Non-pigmented ciliary epithelial cell (primary cell): ENCODE measurements around the gene SETD2.

Experiments
- DNase-seq: peaks from one replicate; pipeline ENCODE4 v3.0.0-alpha.2; 2010; ENCODE audit warnings: low read depth

SETD2 gene

GRCh38 chr3:46984591-46985459 is 179.1 kb downstream of the SETD2 start:
- no peak for DNase-seq

- DNase-seq = no peak
Observed at GRCh38 chr3:46982546-46982945, 181.4 kb downstream of the SETD2 start.

DNA sequence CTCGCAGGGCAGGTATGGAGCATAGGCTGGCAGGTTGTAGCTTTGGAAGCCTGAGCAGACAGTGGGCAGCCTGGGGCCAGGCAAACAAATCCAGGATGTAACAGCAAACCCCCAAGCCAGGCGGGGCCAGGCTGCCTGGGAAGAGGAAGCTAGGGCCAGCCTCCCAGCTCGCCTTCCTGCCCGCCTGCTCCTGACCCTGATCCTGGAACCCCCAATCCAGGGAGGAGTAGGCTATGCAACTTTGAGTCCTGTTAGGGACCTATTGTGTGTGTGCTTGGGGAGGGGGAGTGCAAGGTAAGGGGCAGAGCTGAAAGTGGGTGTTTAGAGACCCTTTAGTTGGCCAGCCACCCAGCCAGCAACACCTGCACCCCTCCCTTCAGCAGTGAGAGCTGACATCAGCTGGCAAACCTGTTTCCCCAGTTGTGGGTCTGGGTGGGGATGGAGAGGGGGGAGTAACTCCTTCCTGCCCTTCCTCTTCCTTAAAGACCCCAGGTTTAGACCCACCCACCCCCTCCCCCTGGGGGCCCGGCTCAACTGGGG is 181.9 kb downstream of the SETD2 start:
- no peak for DNase-seq

DNA sequence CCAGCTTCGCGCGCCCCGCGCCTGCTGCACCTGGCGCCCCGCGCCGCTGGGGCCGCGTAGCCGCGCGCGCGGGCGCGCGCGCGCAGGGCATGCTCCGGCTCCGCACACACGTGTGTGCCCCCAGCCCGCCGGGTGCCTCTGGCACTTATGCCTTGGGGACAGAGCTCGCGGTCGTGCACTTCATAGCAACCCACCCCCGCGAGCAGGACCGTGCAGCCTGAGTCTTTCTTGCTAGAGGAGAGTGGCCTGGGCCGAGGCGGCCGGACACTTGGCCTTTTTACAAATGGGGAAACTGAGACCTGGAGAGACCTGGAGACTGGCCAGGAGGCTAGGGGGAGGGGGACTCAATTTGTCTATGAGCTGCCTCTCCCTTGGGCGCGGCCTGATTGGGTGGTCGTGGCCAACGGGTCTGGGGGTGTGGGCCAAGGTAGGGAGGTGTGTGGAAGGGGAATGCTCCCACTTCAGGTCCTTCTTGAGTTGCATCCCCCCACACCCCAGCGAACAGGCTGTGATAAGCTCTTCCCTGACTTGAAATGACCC is 183.9 kb downstream of the SETD2 start:
- DNase-seq = no peak

DNA sequence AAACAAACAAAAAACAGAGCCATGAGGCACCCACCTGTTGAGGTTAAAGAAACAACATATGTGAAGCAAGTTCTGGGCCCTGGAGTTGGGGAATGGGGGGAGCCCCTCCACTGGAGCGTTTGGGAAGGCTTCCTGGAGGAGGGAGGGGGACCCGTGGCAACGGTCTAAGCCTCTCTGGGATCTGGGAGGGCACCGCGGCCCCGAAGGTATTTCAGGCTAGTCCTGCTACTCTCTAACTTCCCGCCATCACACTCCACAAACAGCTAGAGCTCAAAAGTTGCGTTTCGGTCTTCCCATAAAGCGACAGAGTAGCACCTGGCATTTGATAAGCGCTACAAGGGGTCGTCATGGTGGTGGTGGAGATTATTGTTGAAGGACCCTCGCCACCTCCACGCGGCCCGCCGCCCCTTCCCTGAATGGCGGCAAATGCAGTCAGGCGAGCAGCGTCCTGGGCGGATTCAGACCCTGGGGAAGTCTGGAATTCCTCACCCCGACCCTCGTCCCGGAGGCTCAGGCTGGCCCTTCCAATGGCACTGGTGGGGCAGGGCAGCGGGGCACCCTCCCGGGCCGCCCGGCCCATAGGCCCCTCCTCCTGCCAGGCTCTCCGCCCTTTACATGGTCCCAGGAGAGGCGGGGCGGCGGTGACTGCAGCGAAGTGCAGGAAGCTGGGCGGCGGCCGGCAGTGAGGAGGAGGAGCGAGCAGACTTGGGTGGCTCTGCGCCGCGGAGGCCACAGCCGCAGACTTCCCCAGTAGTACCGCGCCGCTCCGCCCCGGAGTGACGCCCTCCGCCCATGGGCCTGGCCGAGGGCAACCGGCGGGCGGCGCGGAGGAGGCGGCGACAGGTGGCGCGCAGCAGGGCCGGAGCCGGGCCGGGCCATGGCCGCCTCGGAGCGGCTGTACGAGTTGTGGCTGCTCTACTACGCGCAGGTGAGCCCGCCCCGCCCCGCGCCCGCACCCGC is 184.6 kb downstream of the SETD2 start, which contains the start of gene NBEAL2:
NBEAL2 (plus strand) TSS at position 682 of the 960 bp plus-strand sequence; CDS start at position 878, 196 bp downstream.
- peak; percentile 32 for DNase-seq

DNA sequence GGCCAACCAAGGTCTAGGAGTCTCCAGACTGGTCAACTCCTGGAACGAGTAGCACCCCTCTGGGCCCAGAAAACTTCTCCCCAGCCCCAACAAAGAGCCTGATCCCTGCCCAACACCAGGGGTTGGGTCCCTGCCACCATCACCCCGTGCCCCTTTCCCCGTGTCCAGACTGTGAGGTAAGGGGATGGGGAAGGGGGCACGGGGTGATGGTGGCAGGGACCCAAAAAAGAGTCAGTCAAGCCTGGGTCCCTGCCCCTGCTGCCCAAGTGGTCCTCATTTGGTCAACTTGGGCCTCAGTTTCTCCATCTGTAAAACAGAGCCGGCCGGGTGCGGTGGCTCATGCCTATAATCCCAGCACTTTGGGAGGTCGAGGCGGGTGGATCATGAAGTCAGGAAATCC is 185.5 kb downstream of the SETD2 start:
- DNase-seq = no peak

DNA sequence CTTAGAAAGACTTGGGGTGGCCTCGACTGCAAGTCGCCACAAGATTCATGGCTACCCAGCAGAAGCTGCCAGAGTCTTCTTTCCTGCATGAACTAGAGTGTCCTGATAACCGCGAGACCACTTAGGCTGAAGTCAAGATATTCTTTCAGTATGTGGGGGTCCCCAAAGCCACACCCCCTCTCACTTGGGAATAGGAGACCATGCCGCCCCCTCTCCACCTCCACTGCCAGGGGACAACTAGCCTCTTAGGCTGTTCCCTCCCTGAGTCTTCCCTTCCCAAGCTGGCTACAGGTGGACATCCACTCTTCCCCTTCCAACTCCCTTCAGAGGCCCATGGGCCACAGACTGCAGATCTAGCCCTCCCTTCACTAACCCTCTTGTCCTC is 186.1 kb downstream of the SETD2 start:
- DNase-seq = no peak

GRCh38 chr3:46976326-46977190 is 187.4 kb downstream of the SETD2 start, which contains the start of gene CCDC12:
Gene CCDC12 (minus strand): TSS chr3:46976745. CDS start chr3:46976732, 13 bp downstream.
- peak; percentile 97 for DNase-seq

- DNase-seq = no peak
Observed at GRCh38 chr3:46974421-46975171, 189.3 kb downstream of the SETD2 start.

DNA sequence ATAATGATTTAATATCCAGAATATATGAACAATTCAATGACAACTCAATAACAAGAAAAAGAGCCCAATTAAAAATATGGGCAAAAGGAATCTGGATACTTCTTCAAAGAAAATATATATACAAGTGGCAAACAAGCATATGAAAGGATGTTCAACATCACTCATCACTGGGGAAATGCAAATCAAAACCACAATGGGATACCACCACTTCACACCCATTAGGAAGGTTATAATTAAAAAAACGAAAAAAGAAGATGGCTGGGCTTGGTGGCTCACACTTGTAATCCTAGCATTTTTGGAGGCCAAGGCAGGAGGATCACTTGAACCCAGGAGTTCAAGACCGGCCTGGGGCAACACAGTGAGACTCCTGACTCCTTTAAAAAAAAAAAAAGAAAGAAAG is 191.5 kb downstream of the SETD2 start:
- no peak for DNase-seq

- DNase-seq = no peak
Observed at GRCh38 chr3:46971742-46972141, 192.2 kb downstream of the SETD2 start.

DNA sequence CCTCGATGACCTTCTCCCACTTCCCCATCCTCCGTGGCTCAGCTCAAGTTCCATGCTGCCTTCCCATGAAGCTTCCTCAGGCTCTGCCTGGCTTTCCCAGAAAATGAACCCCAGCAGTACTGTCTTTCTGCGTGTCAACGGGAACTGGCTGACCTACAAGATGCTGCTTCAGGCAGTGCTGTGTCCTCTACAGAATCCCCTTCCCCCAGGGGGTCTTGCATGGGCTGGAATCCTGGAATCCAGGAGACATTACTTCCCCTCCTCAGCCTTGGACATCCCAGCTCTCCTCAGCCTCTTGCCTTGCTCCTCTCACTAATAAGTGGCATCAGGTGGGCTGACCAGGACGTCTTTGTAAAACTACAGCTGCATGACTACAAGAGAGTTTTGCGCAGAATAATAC is 192.8 kb downstream of the SETD2 start:
- no peak for DNase-seq

DNA sequence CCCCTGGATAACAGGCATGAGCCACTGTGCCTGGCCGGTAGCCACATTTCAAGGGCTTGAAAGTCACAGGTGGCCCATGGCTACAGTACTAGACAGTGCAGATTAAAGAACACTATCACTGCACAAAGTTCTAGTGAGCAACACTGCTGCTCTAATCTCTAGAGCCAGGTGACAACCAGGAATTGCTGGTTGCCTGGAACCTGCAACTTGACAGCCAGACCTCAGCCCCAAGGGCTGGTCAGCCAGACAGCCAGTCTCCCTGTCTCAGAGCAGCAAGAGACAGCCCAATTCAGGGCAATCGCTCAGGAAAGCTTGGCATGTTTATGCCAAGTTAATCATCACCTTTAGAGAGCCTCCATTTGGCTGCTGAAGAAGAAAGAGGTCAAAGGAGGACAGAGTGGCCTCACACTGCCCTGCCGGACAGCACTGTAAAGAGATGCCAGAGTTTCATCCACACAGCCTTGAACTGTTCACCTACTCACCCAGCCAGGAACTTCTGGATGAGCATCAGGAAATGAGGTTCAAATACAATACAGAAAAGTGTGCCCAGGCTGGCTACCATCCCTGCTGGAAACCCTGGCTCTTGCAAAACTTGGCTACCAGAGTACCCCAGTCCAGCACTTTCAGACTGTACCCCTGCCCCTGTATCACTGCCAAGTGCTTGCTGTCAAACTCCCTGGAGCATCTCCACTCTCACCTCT is 193.4 kb downstream of the SETD2 start:
- DNase-seq = no peak

DNA sequence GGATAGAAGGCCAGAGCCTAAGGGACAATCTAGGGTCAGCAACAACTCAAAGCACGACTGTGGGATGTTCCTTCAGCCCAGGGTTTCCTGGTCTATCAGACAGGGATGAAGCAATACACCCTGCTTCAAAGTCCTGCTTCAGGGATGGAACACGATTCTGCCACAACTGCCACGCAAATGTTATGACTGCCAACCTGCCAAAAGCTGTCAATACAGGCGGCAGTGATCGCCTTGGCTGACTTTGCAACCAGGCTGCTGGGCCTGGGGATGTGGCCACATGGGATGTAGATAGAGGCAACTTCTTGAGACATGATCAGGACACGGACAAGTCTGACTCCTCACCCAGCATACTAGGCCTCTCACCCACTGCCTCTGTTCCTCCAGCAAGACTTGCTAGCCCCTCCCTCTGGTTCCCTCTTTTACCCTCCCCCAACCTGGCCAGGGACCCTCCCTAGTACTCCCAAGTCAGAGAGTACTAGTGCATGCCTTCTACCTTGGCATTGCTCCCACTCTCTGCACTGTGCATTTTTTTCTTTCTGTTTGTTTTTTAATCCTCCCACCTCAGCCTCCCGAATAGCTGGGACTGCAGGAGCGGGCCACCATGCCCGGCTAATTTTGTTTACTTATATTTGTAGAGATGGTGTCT is 195.0 kb downstream of the SETD2 start:
- DNase-seq = no peak

GRCh38 chr3:46966811-46967210 is 197.1 kb downstream of the SETD2 start:
- no peak for DNase-seq
